DMS 273 (cell line): ENCODE results near the gene RASIP1.

Experiments used
- DNase-seq: peaks from one replicate; lab custom pipeline; 2025; ENCODE audit not compliant: unreplicated experiment; lab: John Stamatoyannopoulos, UW

Gene RASIP1

GRCh38 chr19:48755787-48756186, 15.4 kb upstream of the RASIP1 start:
- DNase-seq: no peak

GRCh38 chr19:48755084-48755641, 14.8 kb upstream of the RASIP1 start, which contains the start of gene FGF21:
Gene FGF21, plus strand, starts transcription at chr19:48755524. Its CDS starts 713 bp downstream, at chr19:48756237.
- DNase-seq: peak; percentile 50

- peak; percentile 76 for DNase-seq
Measured at GRCh38 chr19:48752496-48753365, 12.3 kb upstream of the RASIP1 start, which contains the start of gene FUT1. Gene FUT1, minus strand, starts transcription at chr19:48752641. Its CDS starts 1,360 bp downstream, at chr19:48751281.

DNA sequence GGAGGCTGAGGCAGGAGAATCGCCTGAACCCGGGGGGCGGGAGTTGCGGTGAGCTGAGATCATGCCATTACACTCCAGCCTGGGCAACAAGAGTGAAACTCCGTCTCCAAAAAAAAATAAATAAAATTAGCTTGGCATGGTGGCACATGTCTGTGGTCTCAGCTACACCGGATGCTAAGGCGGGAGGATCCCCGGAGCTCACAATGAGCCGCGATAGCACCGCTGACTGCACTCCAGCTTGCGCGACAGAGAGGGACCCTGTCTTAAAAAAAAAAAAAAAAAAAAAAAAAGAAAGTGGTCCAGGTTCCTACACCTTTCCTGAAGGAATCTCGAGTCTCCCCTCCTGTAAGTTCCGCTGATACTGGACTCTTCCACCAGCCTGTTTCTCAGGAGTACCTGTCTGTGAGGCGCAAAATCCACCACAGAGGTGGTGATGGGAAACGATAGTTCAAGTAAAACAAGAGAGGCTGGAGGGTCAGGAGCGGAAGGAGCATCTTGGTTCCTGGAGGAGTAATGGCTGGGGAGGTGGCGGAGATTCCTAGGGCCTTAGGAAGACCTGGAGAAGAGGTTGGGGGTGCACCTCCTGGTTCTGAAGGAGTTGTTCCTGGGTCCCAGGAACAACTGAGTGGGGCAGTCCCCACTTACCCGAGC, 11.6 kb upstream of the RASIP1 start:
- DNase-seq: no peak

- no peak for DNase-seq
Measured at GRCh38 chr19:48750771-48751504, 10.5 kb upstream of the RASIP1 start.

DNA sequence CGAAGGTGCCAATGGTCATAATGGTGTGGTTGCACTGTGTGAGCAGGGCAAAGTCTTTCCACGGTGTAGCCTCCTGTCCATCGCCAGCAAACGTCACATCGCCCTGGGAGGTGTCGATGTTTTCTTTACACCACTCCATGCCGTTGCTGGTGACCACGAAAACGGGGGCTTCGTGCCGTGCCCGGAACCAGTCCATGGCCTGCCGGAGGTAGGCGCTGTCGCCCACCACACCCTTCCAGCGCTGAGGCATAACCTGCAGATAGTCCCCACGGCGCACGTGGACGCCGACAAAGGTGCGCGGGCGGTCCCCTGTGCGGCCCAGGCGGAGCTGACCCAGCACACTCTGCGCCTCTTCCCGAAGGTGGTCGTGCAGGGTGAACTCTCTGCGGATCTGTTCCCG, 9.9 kb upstream of the RASIP1 start:
- DNase-seq: no peak

- no peak for DNase-seq
Measured at GRCh38 chr19:48749571-48750198, 9.3 kb upstream of the RASIP1 start.

GRCh38 chr19:48746738-48747575, 6.5 kb upstream of the RASIP1 start, which contains the start of gene IZUMO1:
Gene IZUMO1, minus strand, starts transcription at chr19:48746909. Its CDS starts 1,050 bp downstream, at chr19:48745859.
- DNase-seq: peak; percentile 35

- DNase-seq: no peak
Measured at GRCh38 chr19:48746110-48746509, 5.7 kb upstream of the RASIP1 start.

DNA sequence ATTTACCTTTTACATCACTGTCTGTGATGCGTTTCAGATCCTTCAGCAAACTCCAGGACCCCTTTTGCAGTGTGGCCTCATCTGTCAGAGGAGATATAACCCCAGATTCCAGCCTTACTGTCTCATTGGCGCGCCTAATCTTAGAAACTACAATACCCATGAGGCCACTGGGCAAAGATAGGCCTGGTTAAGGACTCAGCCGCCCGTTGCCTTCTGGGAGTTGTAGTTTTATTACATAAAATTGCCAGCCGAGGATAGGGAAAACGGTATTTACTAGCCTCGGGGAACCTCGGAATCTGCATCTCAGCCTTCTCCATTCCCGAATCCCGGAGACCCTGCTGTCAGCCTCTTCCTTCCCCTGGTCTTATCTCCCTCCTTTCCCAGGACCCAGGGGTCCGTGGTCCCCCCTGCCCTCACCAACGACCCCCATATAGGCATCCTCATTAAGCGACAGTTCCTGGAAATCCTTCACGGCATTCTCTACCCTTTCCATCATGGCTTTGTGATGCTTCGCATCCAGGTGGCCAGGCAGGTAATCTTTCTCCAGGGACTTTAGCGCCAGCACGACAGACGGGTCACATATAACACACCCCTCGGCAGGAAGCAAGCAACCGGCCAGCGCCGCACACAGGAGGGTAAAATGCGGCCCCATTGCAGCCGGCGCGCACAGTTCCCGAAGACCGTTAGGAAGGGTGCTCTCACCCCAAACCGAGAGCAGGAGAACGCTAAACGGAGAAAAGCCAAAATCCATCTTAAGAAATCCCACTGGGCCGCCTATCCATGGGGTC, 5.0 kb upstream of the RASIP1 start:
- peak; percentile 90 for DNase-seq

GRCh38 chr19:48742096-48742495, 1.7 kb upstream of the RASIP1 start:
- DNase-seq: no peak

GRCh38 chr19:48741129-48741999, 954 bp upstream of the RASIP1 start:
- DNase-seq: peak; percentile 46

GRCh38 chr19:48739404-48740163, 826 bp downstream of the RASIP1 start:
- DNase-seq: peak; percentile 70

DNA sequence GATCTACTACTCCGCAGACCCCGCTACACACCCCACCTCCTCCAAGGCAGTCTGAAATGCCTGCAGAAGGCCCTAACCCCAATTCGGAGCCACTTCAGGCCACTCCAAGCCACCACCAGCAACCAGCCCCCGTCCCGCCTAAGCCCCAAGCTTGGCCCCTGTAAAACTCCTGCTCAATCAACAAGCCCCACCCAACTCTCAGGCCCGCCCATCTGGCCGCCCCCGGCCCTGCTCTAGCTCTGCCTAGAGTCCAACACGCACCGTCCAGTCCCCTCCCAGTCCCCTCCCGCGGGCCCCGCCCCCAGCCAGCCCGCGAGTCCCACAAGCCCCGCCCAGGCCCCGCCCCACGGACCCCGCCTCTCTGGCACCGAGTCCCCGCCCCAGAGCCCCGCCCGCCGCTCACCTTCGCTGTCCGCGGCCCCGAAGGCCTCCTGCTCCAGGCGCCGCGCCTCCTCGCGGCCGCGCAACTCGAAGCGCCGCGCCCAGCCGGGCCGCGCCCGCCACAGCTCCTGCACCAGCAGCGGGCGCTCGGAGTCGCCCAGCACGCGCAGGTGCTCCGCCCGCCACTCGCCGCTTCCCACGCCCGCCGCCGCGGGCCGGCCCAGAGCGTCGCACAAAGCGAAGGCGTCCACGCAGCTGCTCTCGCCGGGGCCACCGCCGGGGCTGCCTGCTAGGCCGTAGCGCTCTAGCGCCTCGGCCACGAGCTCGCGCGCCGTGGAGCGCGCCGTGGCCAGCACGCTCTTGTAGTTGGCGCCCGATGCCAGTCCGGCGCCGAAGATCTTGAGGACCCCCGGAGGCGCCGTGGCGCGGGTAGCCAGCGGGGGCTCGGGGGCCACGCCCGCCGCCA, 1.6 kb downstream of the RASIP1 start:
- peak; percentile 98 for DNase-seq

DNA sequence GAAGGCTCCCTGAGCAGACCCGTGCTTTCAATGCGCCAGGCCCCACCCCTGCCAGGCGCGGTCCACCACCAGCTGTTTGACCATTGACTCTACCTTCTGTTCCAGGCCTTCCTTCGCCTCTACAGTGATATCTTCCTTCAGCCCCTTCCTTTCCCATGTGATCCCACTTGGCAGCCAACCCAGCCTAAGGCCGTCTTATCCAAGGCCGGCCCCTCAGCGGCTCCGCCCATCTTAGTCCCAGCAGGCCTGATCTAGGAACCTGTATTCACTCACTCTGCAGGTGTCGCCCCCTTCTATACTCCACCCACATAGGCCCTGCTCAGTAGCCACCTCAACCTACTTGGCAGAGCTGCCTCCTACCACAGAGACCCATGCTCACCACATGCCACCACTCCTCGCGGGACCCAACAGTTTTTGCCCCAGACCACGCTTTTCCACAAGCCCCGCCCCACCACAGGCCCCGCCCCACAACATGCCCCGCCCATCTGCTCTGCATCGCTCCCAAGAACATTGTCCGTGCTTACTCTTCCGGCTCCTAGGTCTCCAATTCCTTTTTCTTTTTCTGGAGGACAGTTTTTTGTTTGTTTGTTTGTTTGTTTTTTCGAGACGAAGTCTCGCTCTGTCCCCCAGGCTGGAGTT, 2.9 kb downstream of the RASIP1 start:
- peak; percentile 83 for DNase-seq
